Keratinocyte (primary cell): ENCODE results near the gene ID1. TPM values are rescaled to one million over a fixed set of nuclear protein-coding genes. Genes with fewer than 3 reads are reported as not detected.

Experiments used
- DNase-seq: peaks from one replicate; pipeline ENCODE4 v3.0.0-alpha.2; 2011; ENCODE audit warnings: low read depth, missing footprints, low spot score
- FAIRE-seq: peaks from 2 replicates; lab custom pipeline; 2011; peaks lifted over from hg19 to GRCh38; lab: Jason Lieb, UNC
- H2AFZ ChIP-seq: 2 replicates; pipeline ENCODE4 v1.6.0; 2012; ENCODE audit warnings: low read length, control low read depth, inconsistent platforms; ENCODE audit not compliant: control insufficient read depth
- H3K27ac ChIP-seq: 2 replicates; pipeline ENCODE4 v1.5.1; 2011; ENCODE audit warnings: low read length; ENCODE audit not compliant: control insufficient read depth, insufficient read depth
- H3K27me3 ChIP-seq: 3 replicates; pipeline ENCODE4 v1.6.0; 2011; ENCODE audit warnings: low read length; ENCODE audit not compliant: control insufficient read depth, insufficient read depth; ENCODE audit errors: extremely low read depth
- H3K36me3 ChIP-seq, 2 experiments: 2 replicates in 1 of 2; 3 replicates in 1 of 2; pipeline ENCODE4 v1.5.1; 2011; ENCODE audit warnings: low read length in 2 of 2, mild to moderate bottlenecking in 1 of 2; ENCODE audit not compliant: control insufficient read depth in 2 of 2, insufficient read depth in 2 of 2; ENCODE audit errors: extremely low read depth in 1 of 2
- H3K4me1 ChIP-seq: 3 replicates; pipeline ENCODE4 v1.5.1; 2011; ENCODE audit warnings: low read length; ENCODE audit not compliant: control insufficient read depth, insufficient read depth; ENCODE audit errors: extremely low read depth
- H3K4me2 ChIP-seq: 3 replicates; pipeline ENCODE4 v1.6.0; 2011; ENCODE audit warnings: low read depth, low read length; ENCODE audit not compliant: control insufficient read depth, insufficient read depth; ENCODE audit errors: extremely low read depth
- H3K4me3 ChIP-seq, 3 experiments: fragments of 200-600 bp in 1 of 3; sonication (generic) in 1 of 3; 2 replicates in 2 of 3; 3 replicates in 1 of 3; pipeline ENCODE4 v1.5.1; 2011 to 2016; ENCODE audit warnings: low read length in 3 of 3, mild to moderate bottlenecking in 3 of 3, control low read depth in 2 of 3, inconsistent platforms in 1 of 3, low read depth in 1 of 3, mixed read lengths in 1 of 3, mixed run types in 1 of 3, moderate library complexity in 1 of 3; ENCODE audit not compliant: control insufficient read depth in 2 of 3, insufficient read depth in 2 of 3; ENCODE audit errors: extremely low read depth in 1 of 3
- H3K79me2 ChIP-seq: 2 replicates; pipeline ENCODE4 v1.6.0; 2012; ENCODE audit warnings: low read length; ENCODE audit not compliant: control insufficient read depth, insufficient read depth
- H3K9ac ChIP-seq: 3 replicates; pipeline ENCODE4 v1.6.0; 2011; ENCODE audit warnings: low read length; ENCODE audit not compliant: control insufficient read depth, insufficient read depth; ENCODE audit errors: extremely low read depth
- H3K9me1 ChIP-seq: 3 replicates; pipeline ENCODE4 v1.6.0; 2011; ENCODE audit warnings: low read length; ENCODE audit not compliant: control insufficient read depth, insufficient read depth; ENCODE audit errors: extremely low read depth
- H3K9me3 ChIP-seq: 2 replicates; pipeline ENCODE4 v1.5.1; 2012; ENCODE audit warnings: low read depth, low read length; ENCODE audit not compliant: control insufficient read depth
- H4K20me1 ChIP-seq: 3 replicates; pipeline ENCODE4 v1.6.0; 2011; ENCODE audit warnings: low read length; ENCODE audit not compliant: control insufficient read depth, insufficient read depth; ENCODE audit errors: extremely low read depth
- EZH2 ChIP-seq: IDR thresholded peaks from one replicate; pipeline ENCODE4 v1.6.1; 2012; ENCODE audit warnings: inconsistent platforms, mild to moderate bottlenecking, low read length, moderate library complexity
- dilution Hi-C: fragments of 300-500 bp; cut with MboI; formaldehyde crosslinking; loops from one replicate; pipeline ENCODE4 v1.7.0; 2020; ENCODE audit warnings: low sequenced_read_pairs; ENCODE audit not compliant: extremely low pct_ligation_motif_present
- polyA plus RNA-seq, 5 experiments: library from polyadenylated mRNA; depleted of rRNA in 3 of 5; stranded (reverse) in 3 of 5; stranded (forward) in 1 of 5; unstranded in 1 of 5; fragments of >200 nt; gene quantifications; 1 replicate in 1 of 5; 2 replicates in 3 of 5; 3 replicates in 1 of 5; pipeline versions ENCODE4 v1.2.1 to v1.2.3, GENCODE V29; 2011 to 2012; ENCODE audit warnings: missing spikeins in 2 of 5, low read depth in 1 of 5, low replicate concordance in 1 of 5
- TF ChIP-seq, protein P1 (sequence below), 3 experiments: IDR thresholded peaks in 1 of 3; conservative IDR thresholded peaks in 1 of 3; optimal IDR thresholded peaks in 1 of 3; 2 replicates in 2 of 3; 3 replicates in 1 of 3; pipeline versions ENCODE3 to v1.5.1; 2011; ENCODE audit warnings: low read length in 3 of 3, mild to moderate bottlenecking in 3 of 3, moderate library complexity in 2 of 3, control low read depth in 1 of 3, inconsistent platforms in 1 of 3; ENCODE audit not compliant: insufficient read depth in 2 of 3; ENCODE audit errors: extremely low read depth in 1 of 3

Gene ID1
- polyA plus RNA-seq, 1 donor (not counting 4 experiments of a cell fraction or from before 2014, with no cell fraction given), result 24.4 TPM

DNA sequence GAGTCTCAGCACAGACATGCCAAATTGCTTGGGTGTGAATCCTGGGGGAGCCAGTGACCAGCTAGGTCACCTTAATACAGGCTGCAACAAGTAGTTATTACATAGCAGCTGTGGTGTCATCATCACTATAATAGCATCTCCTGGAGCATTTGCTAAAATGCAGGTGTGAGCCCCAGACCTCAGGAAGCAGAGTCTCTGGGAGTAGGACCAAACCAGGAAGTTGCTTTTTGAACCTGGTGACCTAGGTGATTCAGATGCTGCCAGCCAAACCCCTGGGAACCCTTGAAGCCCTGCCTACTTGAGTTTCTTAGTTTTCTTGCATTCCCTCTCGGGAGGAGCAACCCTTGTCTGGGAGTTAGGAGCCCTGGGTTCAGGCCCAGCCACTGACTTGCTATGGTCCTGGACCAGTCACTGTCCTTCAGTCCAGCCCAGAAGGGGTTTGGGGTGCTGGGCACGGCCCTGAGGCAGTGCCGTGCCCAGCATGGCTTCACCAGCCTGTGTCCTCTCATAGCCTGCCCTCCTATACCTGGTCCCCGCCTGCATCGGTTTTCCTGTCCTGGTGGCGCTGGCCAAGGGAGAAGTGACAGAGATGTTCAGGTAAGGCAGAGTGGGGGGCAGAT, 39.3 kb upstream of the ID1 start:
- peak overlapping the region; percentile 63 for H3K4me2 ChIP-seq
- dilution Hi-C loops, result no loop called here
- H3K4me3 ChIP-seq, result peak overlapping the region in 2 of 3 experiments; percentile 22 to 25
- no peaks in the 10 kb centered on the region for H3K79me2 ChIP-seq
- peak; percentile 93 for DNase-seq
- peak; percentile 53 for FAIRE-seq
- peaks cover 66% of the 10 kb centered on the region for H3K4me1 ChIP-seq
- no peaks in the 10 kb centered on the region for H3K9me3 ChIP-seq
- H3K27me3 ChIP-seq, result no peaks in the 10 kb centered on the region
- TF ChIP-seq, protein P1, sequence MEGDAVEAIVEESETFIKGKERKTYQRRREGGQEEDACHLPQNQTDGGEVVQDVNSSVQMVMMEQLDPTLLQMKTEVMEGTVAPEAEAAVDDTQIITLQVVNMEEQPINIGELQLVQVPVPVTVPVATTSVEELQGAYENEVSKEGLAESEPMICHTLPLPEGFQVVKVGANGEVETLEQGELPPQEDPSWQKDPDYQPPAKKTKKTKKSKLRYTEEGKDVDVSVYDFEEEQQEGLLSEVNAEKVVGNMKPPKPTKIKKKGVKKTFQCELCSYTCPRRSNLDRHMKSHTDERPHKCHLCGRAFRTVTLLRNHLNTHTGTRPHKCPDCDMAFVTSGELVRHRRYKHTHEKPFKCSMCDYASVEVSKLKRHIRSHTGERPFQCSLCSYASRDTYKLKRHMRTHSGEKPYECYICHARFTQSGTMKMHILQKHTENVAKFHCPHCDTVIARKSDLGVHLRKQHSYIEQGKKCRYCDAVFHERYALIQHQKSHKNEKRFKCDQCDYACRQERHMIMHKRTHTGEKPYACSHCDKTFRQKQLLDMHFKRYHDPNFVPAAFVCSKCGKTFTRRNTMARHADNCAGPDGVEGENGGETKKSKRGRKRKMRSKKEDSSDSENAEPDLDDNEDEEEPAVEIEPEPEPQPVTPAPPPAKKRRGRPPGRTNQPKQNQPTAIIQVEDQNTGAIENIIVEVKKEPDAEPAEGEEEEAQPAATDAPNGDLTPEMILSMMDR (optimal IDR thresholded peaks at IDR 0.05 in 1 of 3, IDR thresholded peaks at IDR 0.05 in 1 of 3, conservative IDR thresholded peaks at IDR 0.05 in 1 of 3; ENCODE audit: extremely low read depth in 1 of 3, insufficient read depth in 2 of 3, low read length in 3 of 3), result no peak
- TF ChIP-seq EZH2, result no peak
- no peaks in the 10 kb centered on the region for H3K9me1 ChIP-seq
- H4K20me1 ChIP-seq, result no peaks in the 10 kb centered on the region
- peak overlapping the region; percentile 74 for H3K27ac ChIP-seq
- peak overlapping the region; percentile 73 for H3K9ac ChIP-seq
- H3K36me3 ChIP-seq, result peaks cover 11 to 36% of the 10 kb centered on the region in 2 experiments
- no peak overlapping the region for H2AFZ ChIP-seq

DNA sequence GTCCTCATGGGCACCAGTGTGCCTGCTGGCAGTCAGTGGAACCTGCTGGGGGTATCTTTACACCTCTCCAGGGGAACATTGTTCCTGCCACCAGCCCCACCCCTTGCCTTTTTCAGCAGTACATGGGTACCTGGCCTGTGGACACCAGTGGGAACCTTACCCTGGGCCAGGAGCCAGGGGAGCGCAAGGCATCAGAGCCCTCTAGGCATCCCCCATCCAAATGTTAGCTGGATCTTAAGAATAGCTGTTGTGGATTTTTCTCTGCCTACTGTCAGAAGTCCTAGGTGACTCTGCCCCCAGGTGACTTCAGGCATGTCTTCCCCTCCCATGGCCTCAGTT, 38.8 kb upstream of the ID1 start:
- peak overlapping the region; percentile 74 for H3K27ac ChIP-seq
- no peaks in the 10 kb centered on the region for H3K9me3 ChIP-seq
- H3K79me2 ChIP-seq, result no peaks in the 10 kb centered on the region
- H4K20me1 ChIP-seq, result no peaks in the 10 kb centered on the region
- peaks cover 61% of the 10 kb centered on the region for H3K4me1 ChIP-seq
- H3K4me3 ChIP-seq, result peak overlapping the region in 2 of 3 experiments; percentile 22 to 25
- peak overlapping the region; percentile 63 for H3K4me2 ChIP-seq
- dilution Hi-C loops, result no loop called here
- H2AFZ ChIP-seq, result no peak overlapping the region
- H3K9me1 ChIP-seq, result no peaks in the 10 kb centered on the region
- H3K27me3 ChIP-seq, result no peaks in the 10 kb centered on the region
- peaks cover 11 to 35% of the 10 kb centered on the region in 2 experiments for H3K36me3 ChIP-seq
- H3K9ac ChIP-seq, result peak overlapping the region; percentile 73
- TF ChIP-seq, protein P1 (optimal IDR thresholded peaks at IDR 0.05 in 1 of 3, IDR thresholded peaks at IDR 0.05 in 1 of 3, conservative IDR thresholded peaks at IDR 0.05 in 1 of 3; ENCODE audit: extremely low read depth in 1 of 3, insufficient read depth in 2 of 3, low read length in 3 of 3), result no peak
- no peak for TF ChIP-seq EZH2
- no peak for FAIRE-seq
- DNase-seq, result no peak
